ENCODE data around the gene ABCC8. TPM values are rescaled to one million over a fixed set of nuclear protein-coding genes. Genes with fewer than 3 reads are reported as not detected.

Gene ABCC8
- total and polyA plus RNA-seq, 2 of the 8 experiments (the other 6 are each of a cell fraction or from before 2014, with no cell fraction given), result 3.7 to 4.9 TPM

DNA sequence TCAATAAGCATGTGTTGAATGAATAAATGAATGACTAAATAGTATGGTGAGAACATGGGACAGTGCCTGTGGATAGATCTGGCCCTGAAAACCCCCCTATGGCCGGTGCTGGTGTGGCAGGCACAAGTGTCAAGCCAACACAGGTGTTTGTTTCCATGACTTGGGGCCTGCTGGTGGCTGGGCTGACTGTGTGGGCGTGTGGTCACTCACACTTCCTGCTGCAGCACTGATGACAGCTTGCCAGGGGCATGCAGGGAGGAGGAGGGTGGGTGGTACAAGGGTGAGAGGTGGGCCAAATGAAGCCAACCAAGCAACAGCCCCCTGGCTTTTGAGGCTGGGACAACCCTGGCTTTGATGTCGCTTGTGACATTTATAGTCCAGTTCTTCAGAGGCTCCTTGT lies 30.3 kb upstream of the ABCC8 start:
- Histone ChIP-seq H3K9me3 (ENCODE audit: insufficient read depth in 2 of 2, low read depth in 1 of 2, low read length in 1 of 2) (no peaks in the 10 kb centered on the region), H2BK15ac (ENCODE audit: low read length) (no peak overlapping the region), H3K9ac (replicated peaks in 1 of 4; ENCODE audit: extremely low read depth in 1 of 4, low read depth in 3 of 4, low read length in 3 of 4) (no peak overlapping the region), H3K23ac (ENCODE audit: insufficient read length) (no peak overlapping the region), H4K20me1 (replicated peaks in 1 of 2; ENCODE audit: control insufficient read depth in 1 of 2, insufficient read depth in 2 of 2, low read length in 2 of 2) (no peaks in the 10 kb centered on the region), H3K27ac (ENCODE audit: low read depth, low read length) (no peak overlapping the region), H3K79me2 (ENCODE audit: control insufficient read depth in 1 of 2, insufficient read depth in 2 of 2, low read length in 2 of 2) (no peaks in the 10 kb centered on the region), H3K18ac (ENCODE audit: extremely low read depth, low read length) (no peak overlapping the region), H3K79me1 (ENCODE audit: low read depth, low read length) (no peaks in the 10 kb centered on the region), H2BK12ac (ENCODE audit: low read depth, low read length) (no peak overlapping the region), H3K23me2 (ENCODE audit: low read depth, low read length) (no peaks in the 10 kb centered on the region), H3K4me3 (ENCODE audit: extremely low read depth in 1 of 4, insufficient read depth in 2 of 4, low read depth in 3 of 4, low read length in 4 of 4) (no peak overlapping the region), H2AFZ (ENCODE audit: low read length) (no peak overlapping the region), H4K5ac (ENCODE audit: insufficient read length, low read depth, low read length) (no peak overlapping the region), H3K14ac (ENCODE audit: insufficient read length) (no peak overlapping the region), H3K4me1 (replicated peaks in 1 of 4; ENCODE audit: control insufficient read depth in 3 of 4, insufficient read depth in 4 of 4, low read length in 3 of 4) (no peaks in the 10 kb centered on the region; a peak in 1 of 7 replicates), H3K36me3 (ENCODE audit: control insufficient read depth in 2 of 4, insufficient read depth in 4 of 4, low read length in 3 of 4) (no peaks in the 10 kb centered on the region), H4K8ac (ENCODE audit: extremely low read depth, insufficient read depth, low read length) (no peak overlapping the region), H2BK20ac (ENCODE audit: low read length) (no peak overlapping the region), H2BK5ac (ENCODE audit: low read depth, low read length) (no peak overlapping the region), H3K27me3 (replicated peaks in 1 of 4; ENCODE audit: control insufficient read depth in 3 of 4, extremely low read depth in 1 of 4, insufficient read depth in 3 of 4, low read length in 3 of 4) (peaks cover 0 to 2% (median 0%) of the 10 kb centered on the region in 4 experiments; a peak in 1 of 7 replicates), H3K4me2 (ENCODE audit: insufficient read depth in 1 of 2, low read depth in 2 of 2, low read length in 2 of 2) (no peak overlapping the region), H3K4ac (replicated peaks; ENCODE audit: insufficient read length, low read depth, low read length) (no peak overlapping the region), H4K91ac (replicated peaks; ENCODE audit: insufficient read length, low read length) (no peak overlapping the region), H2AK5ac (ENCODE audit: low read depth, low read length) (no peak overlapping the region), H3K56ac (replicated peaks; ENCODE audit: insufficient read length, low read depth, low read length) (no peak overlapping the region), H2BK120ac (replicated peaks; ENCODE audit: low read depth, low read length) (no peak overlapping the region)
- FAIRE-seq, result no peak
- no peak for DNase-seq (ENCODE audit: low read depth in 1 of 2, low spot score in 2 of 2)
- WGBS, 2 experiments (ENCODE audit: extremely low coverage in 1 of 2, insufficient coverage in 1 of 2, insufficient read length in 1 of 2, insufficient replicate concordance in 2 of 2, low coverage in 1 of 2, low lambda C conversion rate in 2 of 2, missing lambda C conversion rate in 1 of 2), result 75% methylated on average over 3 of the region's 3 CpGs; no CpG with 5 or more reads in 1 of the 2 experiments
- ChIA-PET CTCF (ENCODE audit: partially characterized antibody) (interaction anchor here (0.5 to 44.8 kb wide), 13 partner anchors 15 to 277 kb away, joined by 3 to 1414 read pairs (median 4); partner anchors contain the start of gene KCNJ11), POLR2A (ENCODE audit: partially characterized antibody) (interaction anchor here (1.1 kb wide), 1 partner anchor 21 kb away, joined by 3 read pairs; no protein-coding TSS in a partner anchor)
- TF ChIP-seq CHD2 (IDR thresholded peaks at IDR 0.05; ENCODE audit: low read length) (no peak), RBBP5 (IDR thresholded peaks at IDR 0.05; ENCODE audit: borderline replicate concordance, low read depth, low read length) (no peak)
